HG03135 (cell line): ENCODE results near the gene NDC1.
"Not testable (repeated sequence)": the region's sequence is repeated elsewhere in the genome, so short reads cannot be mapped to it uniquely, and the experiment has no call there.

Experiments
- ATAC-seq: cut with Tn5 transposase; IDR thresholded peaks from one replicate; pipeline ENCODE4 v1.9.1; 2021; ENCODE audit warnings: mild to moderate bottlenecking, moderate library complexity; ENCODE audit not compliant: unreplicated experiment

NDC1 gene

GRCh38 chr1:53837924-53838653, at the start of gene NDC1:
Gene NDC1, minus strand, starts transcription at chr1:53838296. Its CDS starts 35 bp downstream, at chr1:53838261.
- ATAC-seq: peak; percentile 81

- not testable (repeated sequence) for ATAC-seq
Measured at GRCh38 chr1:53883600-53883999, 45.5 kb upstream of the NDC1 start.

GRCh38 chr1:53881853-53882252, 43.8 kb upstream of the NDC1 start:
- ATAC-seq: not testable (repeated sequence)

- ATAC-seq: no peak
Measured at GRCh38 chr1:53878492-53879105, 40.5 kb upstream of the NDC1 start.

- ATAC-seq: not testable (repeated sequence)
Measured at GRCh38 chr1:53875150-53875549, 37.1 kb upstream of the NDC1 start.

- ATAC-seq: no peak
Measured at GRCh38 chr1:53871773-53872484, 33.8 kb upstream of the NDC1 start.

GRCh38 chr1:53871221-53871620, 33.1 kb upstream of the NDC1 start:
- ATAC-seq: no peak

GRCh38 chr1:53869454-53870117, 31.5 kb upstream of the NDC1 start:
- no peak for ATAC-seq

- no peak for ATAC-seq
Measured at GRCh38 chr1:53868565-53868964, 30.5 kb upstream of the NDC1 start.

- ATAC-seq: no peak
Measured at GRCh38 chr1:53862507-53862906, 24.4 kb upstream of the NDC1 start.

- ATAC-seq: no peak
Measured at GRCh38 chr1:53860967-53861411, 22.9 kb upstream of the NDC1 start.

- ATAC-seq: no peak
Measured at GRCh38 chr1:53851571-53852285, 13.6 kb upstream of the NDC1 start.

GRCh38 chr1:53850082-53850673, 12.1 kb upstream of the NDC1 start:
- no peak for ATAC-seq

- no peak for ATAC-seq
Measured at GRCh38 chr1:53847980-53848379, 9.9 kb upstream of the NDC1 start.

- ATAC-seq: no peak
Measured at GRCh38 chr1:53842347-53842746, 4.3 kb upstream of the NDC1 start.

- ATAC-seq: no peak
Measured at GRCh38 chr1:53838654-53838974, 518 bp upstream of the NDC1 start.

- ATAC-seq: no peak
Measured at GRCh38 chr1:53837646-53837923, 511 bp downstream of the NDC1 start.

GRCh38 chr1:53835491-53835890, 2.6 kb downstream of the NDC1 start:
- ATAC-seq: no peak

GRCh38 chr1:53834776-53835175, 3.3 kb downstream of the NDC1 start:
- no peak for ATAC-seq

GRCh38 chr1:53833393-53833792, 4.7 kb downstream of the NDC1 start:
- no peak for ATAC-seq

- ATAC-seq: no peak
Measured at GRCh38 chr1:53826367-53826766, 11.7 kb downstream of the NDC1 start.
